ENCODE results near the gene SLC25A29.

The SLC25A29 gene

DNA sequence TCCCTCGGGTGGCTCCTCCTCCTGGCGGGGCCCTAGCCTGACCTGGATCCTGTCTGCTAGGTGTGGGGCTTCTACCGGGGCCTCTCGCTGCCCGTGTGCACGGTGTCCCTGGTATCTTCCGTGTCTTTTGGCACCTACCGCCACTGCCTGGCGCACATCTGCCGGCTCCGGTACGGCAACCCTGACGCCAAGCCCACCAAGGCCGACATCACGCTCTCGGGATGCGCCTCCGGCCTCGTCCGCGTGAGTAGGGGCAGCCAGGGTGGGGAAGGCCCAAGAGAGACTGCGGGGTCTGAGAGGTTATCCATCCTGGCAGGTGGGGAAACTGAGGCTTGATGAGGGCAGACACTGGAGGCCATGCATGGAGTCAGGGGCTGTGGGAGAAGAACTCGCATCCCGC lies 20.9 kb upstream of the SLC25A29 start:
- Histone ChIP-seq H3K9me3 (ENCODE audit: insufficient read depth, low read depth, low read length) (peaks cover 2% of the 10 kb centered on the region), H2BK5ac (ENCODE audit: low read depth, low read length, poor library complexity) (no peak overlapping the region), H3K23ac (ENCODE audit: low read length) (no peak overlapping the region), H2BK120ac (ENCODE audit: insufficient read depth, low read length, poor library complexity) (no peak overlapping the region), H4K8ac (ENCODE audit: low read depth, low read length) (no peak overlapping the region), H3K4ac (ENCODE audit: low read depth, low read length) (no peak overlapping the region), H4K12ac (ENCODE audit: low read depth, low read length) (peak overlapping the region; percentile 5), H3K36me3 (ENCODE audit: control insufficient read depth in 1 of 2, insufficient read depth in 2 of 2, low read length in 2 of 2) (no peaks in the 10 kb centered on the region), H3K79me2 (ENCODE audit: control insufficient read depth, insufficient read depth, low read length, poor library complexity) (no peaks in the 10 kb centered on the region), H3K4me2 (ENCODE audit: low read length) (no peak overlapping the region), H3K27ac (ENCODE audit: low read depth, low read length) (no peak overlapping the region), H2AK5ac (ENCODE audit: low read length) (no peak overlapping the region), H4K91ac (ENCODE audit: low read depth, low read length) (no peak overlapping the region), H3K4me3 (ENCODE audit: low read depth, low read length) (no peak overlapping the region), H3K14ac (ENCODE audit: low read length) (no peak overlapping the region), H3K27me3 (ENCODE audit: insufficient read depth, low read length) (no peaks in the 10 kb centered on the region), H2BK12ac (ENCODE audit: low read length) (no peak overlapping the region), H3K4me1 (ENCODE audit: control insufficient read depth in 1 of 2, insufficient read depth in 2 of 2, low read length in 2 of 2) (no peaks in the 10 kb centered on the region), H2AFZ (ENCODE audit: insufficient read depth, low read length, poor library complexity) (no peak overlapping the region), H3K9ac (ENCODE audit: low read length) (no peak overlapping the region), H3K79me1 (ENCODE audit: low read length) (no peaks in the 10 kb centered on the region), H3K18ac (ENCODE audit: low read length) (no peak overlapping the region)
- WGBS (ENCODE audit: extremely low coverage, insufficient coverage, insufficient read length): no CpG with 5 or more reads among the region's 24 CpGs
- no peak for DNase-seq

GRCh38 chr14:100325958-100326357 lies 19.7 kb upstream of the SLC25A29 start:
- Histone ChIP-seq H2AK5ac (ENCODE audit: low read length) (no peak overlapping the region), H3K79me2 (ENCODE audit: control insufficient read depth, insufficient read depth, low read length, poor library complexity) (no peaks in the 10 kb centered on the region), H3K27ac (ENCODE audit: low read depth, low read length) (no peak overlapping the region), H2BK120ac (ENCODE audit: insufficient read depth, low read length, poor library complexity) (no peak overlapping the region), H3K23ac (ENCODE audit: low read length) (no peak overlapping the region), H3K18ac (ENCODE audit: low read length) (no peak overlapping the region), H3K4ac (ENCODE audit: low read depth, low read length) (no peak overlapping the region), H3K9ac (ENCODE audit: low read length) (no peak overlapping the region), H4K91ac (ENCODE audit: low read depth, low read length) (no peak overlapping the region), H2AFZ (ENCODE audit: insufficient read depth, low read length, poor library complexity) (no peak overlapping the region), H3K36me3 (ENCODE audit: control insufficient read depth in 1 of 2, insufficient read depth in 2 of 2, low read length in 2 of 2) (no peaks in the 10 kb centered on the region), H4K8ac (ENCODE audit: low read depth, low read length) (no peak overlapping the region), H4K12ac (ENCODE audit: low read depth, low read length) (no peak overlapping the region), H3K79me1 (ENCODE audit: low read length) (no peaks in the 10 kb centered on the region), H2BK12ac (ENCODE audit: low read length) (no peak overlapping the region), H2BK5ac (ENCODE audit: low read depth, low read length, poor library complexity) (no peak overlapping the region), H3K27me3 (ENCODE audit: insufficient read depth, low read length) (no peaks in the 10 kb centered on the region), H3K4me3 (ENCODE audit: low read depth, low read length) (no peak overlapping the region), H3K4me2 (ENCODE audit: low read length) (no peak overlapping the region), H3K14ac (ENCODE audit: low read length) (no peak overlapping the region), H3K9me3 (ENCODE audit: insufficient read depth, low read depth, low read length) (peaks cover 2% of the 10 kb centered on the region), H3K4me1 (ENCODE audit: control insufficient read depth in 1 of 2, insufficient read depth in 2 of 2, low read length in 2 of 2) (no peaks in the 10 kb centered on the region)
- no peak for DNase-seq
- no CpG with 5 or more reads among the region's 13 CpGs for WGBS (ENCODE audit: extremely low coverage, insufficient coverage, insufficient read length)

DNA sequence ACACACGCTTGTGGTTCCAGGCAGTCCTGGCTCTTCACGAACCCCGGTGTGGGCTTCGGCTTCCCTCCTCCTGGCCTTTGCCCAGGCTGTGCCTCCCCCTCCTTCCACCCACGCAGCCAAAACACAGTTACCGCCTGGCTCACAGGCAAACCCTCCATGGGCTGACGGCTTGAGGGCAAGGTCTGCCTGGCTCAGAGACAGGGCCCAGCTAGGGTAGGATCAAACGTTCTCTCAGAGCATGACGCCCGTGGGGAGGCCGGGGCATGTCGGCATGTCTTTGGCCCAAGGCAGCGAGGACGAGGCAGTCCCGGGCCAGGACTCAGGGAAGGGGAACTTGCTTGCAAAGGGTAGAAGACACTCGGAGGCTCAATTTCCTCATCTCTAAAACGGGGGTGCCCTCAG lies 19.0 kb upstream of the SLC25A29 start:
- Histone ChIP-seq H4K8ac (ENCODE audit: low read depth, low read length) (no peak overlapping the region), H3K9me3 (ENCODE audit: insufficient read depth, low read depth, low read length) (peaks cover 2% of the 10 kb centered on the region), H4K91ac (ENCODE audit: low read depth, low read length) (no peak overlapping the region), H3K4ac (ENCODE audit: low read depth, low read length) (no peak overlapping the region), H3K14ac (ENCODE audit: low read length) (no peak overlapping the region), H3K9ac (ENCODE audit: low read length) (no peak overlapping the region), H3K36me3 (ENCODE audit: control insufficient read depth in 1 of 2, insufficient read depth in 2 of 2, low read length in 2 of 2) (no peaks in the 10 kb centered on the region), H2AK5ac (ENCODE audit: low read length) (no peak overlapping the region), H3K27me3 (ENCODE audit: insufficient read depth, low read length) (no peaks in the 10 kb centered on the region), H3K4me1 (ENCODE audit: control insufficient read depth in 1 of 2, insufficient read depth in 2 of 2, low read length in 2 of 2) (no peaks in the 10 kb centered on the region), H3K18ac (ENCODE audit: low read length) (no peak overlapping the region), H3K27ac (ENCODE audit: low read depth, low read length) (no peak overlapping the region), H2AFZ (ENCODE audit: insufficient read depth, low read length, poor library complexity) (no peak overlapping the region), H4K12ac (ENCODE audit: low read depth, low read length) (no peak overlapping the region), H2BK120ac (ENCODE audit: insufficient read depth, low read length, poor library complexity) (no peak overlapping the region), H3K79me2 (ENCODE audit: control insufficient read depth, insufficient read depth, low read length, poor library complexity) (no peaks in the 10 kb centered on the region), H3K4me3 (ENCODE audit: low read depth, low read length) (no peak overlapping the region), H3K4me2 (ENCODE audit: low read length) (no peak overlapping the region), H3K23ac (ENCODE audit: low read length) (no peak overlapping the region), H3K79me1 (ENCODE audit: low read length) (no peaks in the 10 kb centered on the region), H2BK12ac (ENCODE audit: low read length) (no peak overlapping the region), H2BK5ac (ENCODE audit: low read depth, low read length, poor library complexity) (no peak overlapping the region)
- no peak for DNase-seq
- whole genome bisulfite sequencing (ENCODE audit: extremely low coverage, insufficient coverage, insufficient read length): no CpG with 5 or more reads among the region's 17 CpGs

DNA sequence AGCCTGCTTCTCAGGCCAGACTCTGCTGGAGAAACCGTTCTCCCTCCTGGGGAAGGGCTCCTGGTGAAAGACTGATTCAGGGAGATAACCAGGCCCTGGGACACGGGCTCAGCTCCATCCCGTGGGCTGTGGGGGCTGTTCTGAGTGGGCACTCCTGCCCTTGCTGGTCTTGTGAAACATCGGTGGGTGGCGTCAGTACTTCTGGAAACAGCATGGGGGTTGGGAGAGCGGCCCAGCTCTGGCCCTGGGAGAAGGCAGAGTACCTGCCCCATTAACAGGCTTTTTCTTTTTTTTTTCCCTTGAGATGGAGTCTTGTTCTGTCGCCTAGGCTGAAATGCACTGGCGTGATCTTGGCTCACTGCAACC lies 17.7 kb upstream of the SLC25A29 start:
- WGBS (ENCODE audit: extremely low coverage, insufficient coverage, insufficient read length): no CpG with 5 or more reads among the region's 8 CpGs
- no peak overlapping the region for H4K91ac ChIP-seq (ENCODE audit: low read depth, low read length)
- H3K4ac ChIP-seq (ENCODE audit: low read depth, low read length): no peak overlapping the region
- H3K79me2 ChIP-seq (ENCODE audit: control insufficient read depth, insufficient read depth, low read length, poor library complexity): no peaks in the 10 kb centered on the region
- H3K18ac ChIP-seq (ENCODE audit: low read length): no peak overlapping the region
- DNase-seq: no peak
- H4K8ac ChIP-seq (ENCODE audit: low read depth, low read length): no peak overlapping the region
- H2AK5ac ChIP-seq (ENCODE audit: low read length): no peak overlapping the region
- H3K23ac ChIP-seq (ENCODE audit: low read length): no peak overlapping the region
- no peak overlapping the region for H4K12ac ChIP-seq (ENCODE audit: low read depth, low read length)
- H3K79me1 ChIP-seq (ENCODE audit: low read length): no peaks in the 10 kb centered on the region
- H2BK5ac ChIP-seq (ENCODE audit: low read depth, low read length, poor library complexity): no peak overlapping the region
- H3K14ac ChIP-seq (ENCODE audit: low read length): no peak overlapping the region
- no peaks in the 10 kb centered on the region for H3K36me3 ChIP-seq (ENCODE audit: control insufficient read depth in 1 of 2, insufficient read depth in 2 of 2, low read length in 2 of 2)
- no peak overlapping the region for H3K9ac ChIP-seq (ENCODE audit: low read length)
- no peaks in the 10 kb centered on the region for H3K27me3 ChIP-seq (ENCODE audit: insufficient read depth, low read length)
- no peak overlapping the region for H2AFZ ChIP-seq (ENCODE audit: insufficient read depth, low read length, poor library complexity)
- no peak overlapping the region for H3K4me2 ChIP-seq (ENCODE audit: low read length)
- no peak overlapping the region for H2BK120ac ChIP-seq (ENCODE audit: insufficient read depth, low read length, poor library complexity)
- no peak overlapping the region for H3K4me3 ChIP-seq (ENCODE audit: low read depth, low read length)
- H3K9me3 ChIP-seq (ENCODE audit: insufficient read depth, low read depth, low read length): peaks cover 2% of the 10 kb centered on the region
- no peaks in the 10 kb centered on the region for H3K4me1 ChIP-seq (ENCODE audit: control insufficient read depth in 1 of 2, insufficient read depth in 2 of 2, low read length in 2 of 2)
- H3K27ac ChIP-seq (ENCODE audit: low read depth, low read length): no peak overlapping the region
- H2BK12ac ChIP-seq (ENCODE audit: low read length): no peak overlapping the region

Data from trophoblast cell (in vitro differentiated cells and primary cell).